ENCODE measurements around the gene TMEM52.

TMEM52 gene

DNA sequence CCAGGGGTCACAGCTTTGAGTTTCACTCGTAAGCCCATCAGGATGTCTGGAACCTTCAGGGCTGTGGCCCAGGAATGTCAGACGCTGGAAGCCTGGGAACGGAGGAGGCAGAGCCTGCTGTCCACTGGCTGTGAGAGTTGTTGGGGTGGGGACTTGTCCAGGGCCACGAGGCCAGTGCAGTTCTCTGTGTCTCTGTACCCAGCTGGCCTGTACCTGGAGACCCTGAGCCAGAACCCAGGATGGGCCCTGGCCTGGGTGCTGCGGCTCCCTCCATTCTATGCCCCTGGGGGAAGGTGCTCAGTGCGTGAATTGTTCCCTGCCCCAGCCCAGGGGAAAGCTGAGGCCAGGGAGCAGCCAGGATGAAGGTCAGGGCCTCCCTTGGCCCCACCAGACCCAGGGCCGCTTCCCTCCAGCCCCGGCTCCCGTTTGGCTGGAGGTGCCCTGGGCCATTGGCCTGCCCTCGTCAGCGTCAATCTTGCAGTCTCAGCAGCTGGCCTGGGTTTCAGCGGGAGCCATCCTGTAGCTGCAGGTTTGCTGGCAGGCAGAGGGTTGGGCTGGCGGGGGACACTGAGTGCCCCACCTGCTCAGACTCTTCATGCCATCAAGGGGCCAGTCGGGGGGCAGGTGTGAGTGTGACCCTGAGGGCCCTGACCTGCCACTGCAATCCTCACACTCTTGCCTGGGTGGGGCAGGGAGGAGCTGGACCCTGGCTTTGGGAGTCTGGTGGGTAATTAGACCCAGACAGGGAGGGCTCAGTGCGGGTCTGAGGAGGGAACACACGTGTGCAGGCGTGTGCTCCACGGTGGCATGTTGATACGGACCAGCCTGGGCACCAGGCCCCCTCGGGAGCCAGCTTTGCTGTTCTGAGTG is 4.7 kb downstream of the TMEM52 start:
- DNase-seq, result no peak

DNA sequence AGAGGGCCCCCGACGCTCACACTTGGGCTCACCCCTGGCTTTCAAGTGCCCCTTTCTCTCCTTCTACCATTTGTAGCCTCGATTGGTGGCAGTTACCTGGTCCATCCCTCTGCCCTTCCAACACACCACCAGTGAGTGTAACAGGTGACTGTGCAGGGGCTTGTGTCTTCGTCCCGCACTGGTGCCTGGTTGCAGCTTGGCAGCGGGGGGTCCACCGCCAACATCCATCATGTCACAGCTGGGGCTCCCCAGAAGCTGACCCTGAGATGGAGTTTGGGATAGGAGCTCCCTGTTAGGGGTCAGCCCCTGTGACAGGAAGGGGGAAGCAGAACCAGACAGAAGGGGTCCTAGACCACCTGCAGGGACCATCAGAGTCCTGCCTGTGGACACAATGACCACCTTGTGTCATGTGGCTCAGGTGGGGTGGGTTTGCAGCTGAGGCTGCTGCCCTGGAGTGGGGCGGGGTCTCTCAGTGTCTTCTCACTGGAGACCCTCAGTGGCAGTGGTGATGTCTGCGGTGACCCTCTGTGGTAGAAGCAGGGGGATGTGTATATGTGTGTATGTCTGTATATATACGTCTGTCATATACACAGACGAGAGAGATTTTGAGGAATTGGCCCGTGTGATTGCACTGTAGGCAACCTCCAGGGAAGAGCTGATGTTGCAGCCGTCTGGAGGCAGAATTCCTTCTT is 7.6 kb downstream of the TMEM52 start:
- DNase-seq, result no peak

GRCh38 chr1:1910651-1911331 is 8.3 kb downstream of the TMEM52 start:
- DNase-seq, result no peak

DNA sequence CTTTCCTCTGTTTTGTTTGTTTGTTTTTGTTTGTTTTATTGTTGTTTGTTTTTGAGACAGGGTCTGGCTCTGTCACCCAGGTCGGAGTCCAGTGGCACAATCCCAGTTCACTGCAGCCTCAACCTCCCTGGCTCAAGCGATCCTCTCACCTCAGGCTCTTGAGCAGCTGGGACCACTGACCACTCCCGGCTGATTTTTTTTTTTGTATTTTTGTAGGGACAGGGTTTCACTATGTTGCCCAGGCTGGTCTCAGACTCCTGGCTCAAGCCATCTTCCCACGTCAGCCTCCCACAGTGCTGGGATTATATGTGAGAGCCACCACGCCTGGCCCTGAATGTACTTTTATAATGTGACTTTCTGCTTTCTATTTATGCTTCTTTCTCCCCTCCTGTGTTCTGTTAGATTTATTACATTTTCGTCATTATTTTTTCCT is 9.0 kb downstream of the TMEM52 start:
- DNase-seq, result no peak

DNA sequence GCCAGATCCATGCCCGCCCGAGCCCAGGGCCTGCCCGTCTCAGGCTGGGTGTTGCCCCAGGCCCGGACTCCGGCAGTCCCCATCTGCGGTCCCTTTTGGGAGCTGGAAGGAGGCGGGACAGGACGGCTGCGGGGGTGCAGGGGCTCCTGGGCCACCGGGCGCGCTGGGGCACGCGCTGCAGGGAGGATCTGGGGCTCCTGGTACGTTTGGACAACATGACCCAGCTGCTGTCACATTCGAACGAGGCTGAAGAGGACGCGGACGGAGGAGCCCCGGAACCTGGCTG is 10.6 kb downstream of the TMEM52 start:
- DNase-seq, result no peak

GRCh38 chr1:1907098-1907736 is 11.9 kb downstream of the TMEM52 start:
- DNase-seq, result no peak

GRCh38 chr1:1906185-1907097 is 12.6 kb downstream of the TMEM52 start:
- no peak for DNase-seq

DNA sequence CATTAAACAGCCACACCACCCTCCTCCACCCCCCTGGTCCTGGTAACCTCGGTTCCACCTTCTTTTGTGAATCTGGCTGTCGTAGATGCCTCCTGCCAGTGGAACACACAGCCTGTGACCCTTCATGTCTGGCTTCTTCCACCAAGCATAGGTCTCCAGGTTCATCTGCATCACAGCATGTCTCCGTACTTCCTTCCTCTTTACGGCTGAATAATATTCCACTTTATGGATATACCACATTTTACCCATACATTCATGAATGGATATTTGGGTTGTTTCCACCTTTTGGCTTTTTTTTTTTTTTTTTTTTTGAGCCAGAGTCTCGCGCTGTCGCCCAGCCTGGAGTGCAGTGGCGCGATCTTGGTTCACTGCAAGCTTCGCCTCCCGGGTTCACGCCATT is 15.9 kb downstream of the TMEM52 start:
- no peak for DNase-seq

DNA sequence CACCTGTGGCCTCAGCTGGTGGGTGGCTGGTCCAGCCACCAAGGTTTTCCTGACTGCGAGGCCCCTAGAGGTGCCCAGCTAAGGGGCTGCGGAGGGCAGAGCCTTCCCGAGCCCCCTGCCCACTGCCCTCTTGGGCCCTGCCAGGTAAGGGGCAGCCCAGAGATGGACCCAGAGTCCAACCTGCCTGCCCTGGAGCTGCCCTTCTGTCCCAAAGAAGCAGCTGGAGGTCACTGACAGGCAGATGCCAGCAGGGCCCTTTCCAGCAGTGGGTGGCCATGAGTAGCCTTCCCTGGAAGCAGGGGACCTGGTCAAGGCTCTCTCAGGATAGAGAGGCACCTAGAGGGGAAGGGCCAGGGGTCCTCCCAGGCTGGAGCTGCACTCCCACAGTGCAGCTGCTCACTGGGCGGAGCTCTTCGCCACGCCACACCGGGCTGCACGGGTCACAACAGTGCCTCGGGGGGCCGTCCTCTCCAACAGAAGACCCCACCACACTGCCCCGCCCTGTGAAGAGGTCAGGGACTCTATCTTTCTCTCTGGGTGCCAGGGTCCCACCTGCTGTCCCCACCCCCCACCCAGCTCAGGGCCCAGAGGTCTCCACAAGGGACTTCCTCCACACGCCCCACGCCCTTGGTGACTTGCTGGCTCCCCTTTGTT is 17.3 kb downstream of the TMEM52 start:
- DNase-seq, result no peak

- DNase-seq, result no peak
These were observed 18.0 kb downstream of the TMEM52 start for GRCh38 chr1:1900883-1901640.

- no peak for DNase-seq
These were observed 19.1 kb downstream of the TMEM52 start for GRCh38 chr1:1899967-1900327.

DNA sequence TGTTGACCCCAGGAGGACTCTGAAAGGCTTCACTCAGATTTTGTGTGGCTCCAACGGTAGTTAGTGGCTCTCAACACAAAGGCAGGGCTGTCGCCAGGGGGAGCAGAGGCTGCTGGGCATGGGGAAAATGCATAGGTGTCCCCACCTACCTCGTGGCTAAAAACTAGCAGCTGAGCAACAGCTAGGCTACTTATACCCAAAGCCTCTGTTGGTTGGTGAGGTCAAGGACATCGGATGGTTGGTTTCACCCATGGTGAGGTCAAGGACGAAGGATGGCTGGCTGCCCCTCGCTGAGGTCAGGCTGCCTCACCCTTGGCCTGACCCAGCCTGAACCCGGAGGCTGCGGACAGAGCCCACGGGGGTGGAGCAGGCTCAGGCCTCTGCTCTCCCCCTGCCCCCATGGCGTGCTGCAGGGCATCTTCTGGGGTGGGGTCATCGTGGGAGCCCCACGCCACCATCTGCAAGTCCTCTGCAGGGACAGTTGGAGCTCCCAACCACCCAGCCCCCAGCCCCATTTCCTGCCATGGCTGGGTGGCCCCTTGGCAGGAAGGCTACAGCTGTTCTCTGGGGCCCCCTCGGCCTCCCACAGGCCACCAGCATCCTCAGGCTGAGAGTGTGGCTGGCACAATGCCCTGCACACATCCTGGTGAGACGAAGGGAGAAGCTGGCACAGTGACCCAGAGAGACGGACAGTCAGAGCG is 19.7 kb downstream of the TMEM52 start:
- DNase-seq, result no peak

GRCh38 chr1:1898246-1898933 is 20.7 kb downstream of the TMEM52 start:
- no peak for DNase-seq

DNA sequence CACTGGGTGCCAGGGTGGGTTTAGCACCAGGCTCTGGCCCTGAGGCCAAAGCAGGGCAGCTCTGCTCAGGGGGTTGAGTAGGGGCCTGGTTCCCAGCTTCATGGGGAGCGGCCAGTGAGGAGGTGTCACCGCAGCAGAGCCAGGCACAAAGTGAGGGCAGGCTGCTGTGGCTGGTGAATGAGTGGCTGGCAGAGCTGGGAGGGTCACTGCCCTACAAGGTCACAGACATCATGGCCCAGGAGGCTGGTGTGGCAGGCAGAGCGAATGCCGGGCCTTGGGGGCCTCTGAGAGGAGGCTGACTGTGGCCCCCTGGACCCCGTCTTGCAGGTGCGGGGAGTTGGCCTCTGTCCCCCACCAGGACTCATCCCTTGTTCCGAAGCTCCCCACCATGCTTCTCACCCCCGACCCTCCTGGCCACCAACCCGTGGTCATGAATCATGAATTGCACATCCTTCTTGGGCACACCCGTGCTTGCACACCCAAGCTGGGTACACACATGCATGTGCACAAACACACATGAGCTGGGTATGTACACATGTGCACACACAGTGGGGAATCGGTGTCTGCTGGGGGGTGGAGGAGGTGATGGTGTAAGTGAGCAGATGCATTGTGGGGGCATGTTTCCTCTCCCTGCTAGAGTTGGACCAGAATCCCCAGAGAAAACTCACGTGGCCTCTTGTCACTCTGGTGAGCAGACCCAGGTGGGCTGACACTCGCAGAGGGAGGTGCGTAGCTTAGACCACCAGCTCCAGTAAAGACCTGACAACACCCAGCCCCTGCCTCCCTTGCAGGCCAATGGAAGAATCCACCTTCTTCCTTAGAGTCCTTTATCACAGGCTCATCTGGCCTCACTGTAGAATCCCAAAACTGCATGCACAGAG is 23.4 kb downstream of the TMEM52 start:
- DNase-seq, result no peak

GRCh38 chr1:1895060-1895418 is 24.0 kb downstream of the TMEM52 start:
- DNase-seq, result no peak

GRCh38 chr1:1894354-1895059 is 24.6 kb downstream of the TMEM52 start:
- no peak for DNase-seq

- no peak for DNase-seq
These were observed 25.1 kb downstream of the TMEM52 start for GRCh38 chr1:1893997-1894353.

DNA sequence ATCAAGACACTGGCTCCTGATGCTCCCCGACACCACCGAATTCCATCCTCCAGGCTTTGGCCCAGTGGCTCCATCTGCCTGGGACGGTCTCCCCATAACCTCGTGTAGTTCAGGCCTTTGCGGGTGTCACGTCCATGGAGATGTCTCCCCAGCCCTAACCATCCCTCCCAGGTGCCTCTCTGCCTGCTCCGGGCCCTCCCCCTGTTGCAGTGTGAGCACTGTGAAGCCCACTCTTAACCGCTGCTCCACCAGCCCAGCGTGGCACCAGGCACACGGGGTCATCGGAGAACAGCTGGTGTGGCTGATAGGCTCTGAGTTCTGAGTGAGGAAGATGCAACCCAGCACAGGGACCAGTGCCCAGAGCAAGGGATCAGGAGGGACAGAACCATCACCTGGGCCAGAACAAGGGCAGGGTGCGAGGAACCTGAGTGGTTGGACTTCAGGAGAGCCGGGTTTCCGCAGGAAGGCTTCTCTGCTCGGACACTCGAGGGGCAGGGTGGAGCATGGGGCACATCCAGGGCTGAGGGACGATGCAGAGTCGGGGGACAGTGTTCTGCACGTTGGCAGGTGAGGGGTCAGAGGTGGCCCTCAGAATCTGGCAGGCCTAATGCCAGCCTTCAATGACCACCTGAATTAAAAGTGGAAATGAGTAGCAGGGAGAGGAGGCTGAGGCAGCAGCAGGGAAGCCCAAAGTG is 25.6 kb downstream of the TMEM52 start:
- no peak for DNase-seq
